Motor neuron (in vitro differentiated cells): ENCODE data around the gene PRKCH. TPM values are rescaled to one million over a fixed set of nuclear protein-coding genes. Genes with fewer than 3 reads are reported as not detected.

Experiments used
- ATAC-seq, 8 experiments: fragments of 200-7000 bp; cut with Tn5 transposase; replicated peaks in 6 of 8; 2 replicates each; pipeline ENCODE4 v1.8.0; 2021; ENCODE audit warnings: mild to moderate bottlenecking in 8 of 8, moderate library complexity in 8 of 8
- H3K27ac ChIP-seq, 2 donors: fragments of 250-450 bp; sonication (Bioruptor Pico); 2 replicates each; pipeline ENCODE4 v1.9.0; 2021; ENCODE audit warnings: antibody characterized with exemption in 2 of 2, mild to moderate bottlenecking in 2 of 2, moderate library complexity in 1 of 2
- H3K4me1 ChIP-seq, 2 donors: fragments of 250-450 bp; sonication (Bioruptor Pico); replicated peaks in 1 of 2; 2 replicates each; pipeline ENCODE4 v1.6.1; 2021; ENCODE audit warnings: antibody characterized with exemption in 2 of 2, mild to moderate bottlenecking in 2 of 2, moderate library complexity in 1 of 2
- H3K4me3 ChIP-seq, 5 donors: fragments of 250-450 bp; sonication (Bioruptor Pico); 2 replicates each; pipeline ENCODE4 v1.9.0; 2021; ENCODE audit warnings: antibody characterized with exemption in 5 of 5, mild to moderate bottlenecking in 5 of 5, moderate library complexity in 4 of 5
- WGBS, 10 experiments: fragments of 450-650 bp; shearing (Covaris generic); methylation state at CpG; one replicate each; pipeline ENCODE4 v1.0.0; 2022; 5-methylcytosine and 5-hydroxymethylcytosine counted together
- in situ Hi-C, 9 experiments: fragments of 400-800 bp; cut with MboI; loops; one replicate each; pipeline ENCODE4 v1.15.0; 2021; ENCODE audit warnings: low sequenced_read_pairs in 9 of 9, low pct_unique_long_range_greater_than_20kb in 2 of 9; ENCODE audit not compliant: unreplicated experiment in 9 of 9
- total RNA-seq, 8 experiments: library from RNA; unstranded; fragments of 300-600 nt; gene quantifications; 2 replicates each; pipeline versions ENCODE4 v1.2.3 to v1.2.4, GENCODE V29; 2022

The PRKCH gene
- total RNA-seq = 10 to 100 TPM in 1 of 8 experiments, 1 to 10 TPM in 4, under 1 TPM in 3; 0.33 to 12.9 (median 1.6) TPM

DNA sequence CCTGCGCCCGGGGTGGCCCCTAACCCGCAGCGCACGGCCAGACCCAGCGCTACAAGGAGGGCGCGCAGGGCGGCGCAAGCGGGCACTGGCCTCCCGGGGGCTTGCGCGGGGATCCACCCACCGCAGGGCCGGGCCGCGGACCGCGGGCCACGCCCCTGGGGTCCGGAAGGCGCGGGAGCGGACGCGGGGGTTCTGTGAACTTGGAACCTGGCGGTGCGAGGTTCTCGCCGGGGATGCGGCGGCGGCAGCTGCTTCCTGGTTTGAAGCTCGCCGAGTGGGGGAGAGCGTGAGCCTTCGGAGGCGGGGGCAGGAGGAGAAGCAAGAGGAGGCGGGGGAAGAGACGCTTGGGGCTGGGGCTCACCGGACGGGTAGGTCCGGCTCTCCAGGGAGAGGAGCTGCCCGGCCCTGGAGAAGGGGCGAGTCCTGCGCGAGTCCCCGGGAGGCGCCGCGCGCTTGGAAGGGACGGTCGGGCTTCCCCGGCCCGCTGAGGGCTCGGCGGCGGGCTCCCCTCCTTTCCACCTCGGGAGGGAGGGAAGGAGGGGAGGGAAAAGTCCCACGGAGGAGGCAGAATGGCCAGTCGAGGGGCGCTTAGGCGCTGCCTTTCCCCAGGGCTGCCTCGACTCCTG lies at the start of gene PRKCH:
Gene PRKCH (plus strand): TSS at position 195 of the 626 bp plus-strand sequence. CDS start 523 bp downstream, outside the sequence.
- H3K27ac ChIP-seq = no peak within 1 kb of the TSS
- no peaks in the 10 kb centered on the region for H3K4me1 ChIP-seq
- 30% methylated on average over 4 of the region's 66 CpGs; no CpG with 5 or more reads in 9 of the 10 experiments for WGBS, 10 experiments
- ATAC-seq = peak; percentile 47 to 92 (median 72)
- H3K4me3 ChIP-seq = peak within 1 kb of the TSS; percentile 20 to 38 (median 29)
- in situ Hi-C loops = loop anchor here in 2 of 9 experiments (25.0 kb wide), 2 partner anchors 116 to 541 kb away; no protein-coding TSS in a partner anchor

GRCh38 chr14:61277232-61277631 lies 44.1 kb upstream of the PRKCH start:
- Histone ChIP-seq H3K27ac (no peak overlapping the region), H3K4me1 (no peaks in the 10 kb centered on the region), H3K4me3 (no peak overlapping the region)
- ATAC-seq = no peak
- 0 to 75% (median 0%) methylated on average over 1 of the region's 1 CpG; no CpG with 5 or more reads in 4 of the 10 experiments for WGBS, 10 experiments
- in situ Hi-C loops = loop anchor here in 2 of 9 experiments (25.0 kb wide), 1 partner anchor 560 kb away; no protein-coding TSS in a partner anchor

DNA sequence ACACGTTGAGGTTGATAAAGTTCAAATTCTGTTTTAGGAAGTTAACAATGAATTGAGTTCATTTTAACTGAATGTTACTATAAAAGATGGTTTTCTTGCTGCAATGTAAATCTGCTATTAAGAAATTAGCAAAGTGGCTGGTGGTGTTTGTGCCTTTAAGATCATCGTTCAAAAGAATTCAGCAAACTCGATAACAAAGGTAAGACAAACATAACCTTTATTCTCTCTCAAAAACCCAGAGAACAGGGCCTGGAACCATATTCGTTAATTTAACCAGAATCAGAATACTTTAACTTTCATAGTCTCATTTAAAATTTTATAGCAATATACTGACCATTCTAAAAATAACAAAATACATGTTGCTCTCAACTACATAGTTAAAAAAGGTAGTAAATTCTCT lies 43.6 kb upstream of the PRKCH start:
- 14 to 100% (median 72%) methylated on average over 1 to 4 of the region's 4 CpGs for WGBS, 10 experiments
- no peak for ATAC-seq
- in situ Hi-C loops = loop anchor here in 2 of 9 experiments (25.0 kb wide), 1 partner anchor 560 kb away; no protein-coding TSS in a partner anchor
- H3K4me3 ChIP-seq = no peak overlapping the region
- no peaks in the 10 kb centered on the region for H3K4me1 ChIP-seq
- H3K27ac ChIP-seq = no peak overlapping the region

DNA sequence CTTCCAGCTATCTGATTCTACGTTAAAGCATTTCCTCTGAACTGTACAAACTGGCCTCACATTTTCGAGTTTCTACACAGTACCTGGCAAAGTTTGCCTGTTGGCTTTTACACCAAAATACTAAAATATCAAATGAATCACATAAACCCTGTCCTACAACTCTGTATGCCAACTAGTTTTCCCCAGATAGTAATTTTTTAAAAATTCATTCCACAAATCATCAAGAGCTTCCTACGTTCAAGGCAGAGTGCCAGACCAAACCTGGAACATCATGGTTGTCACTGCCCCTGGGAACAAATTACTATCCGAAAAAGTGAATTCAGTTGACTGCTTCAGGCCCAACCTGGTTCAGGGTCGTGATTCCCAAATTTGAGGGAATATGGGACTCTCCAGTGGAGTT lies 42.3 kb upstream of the PRKCH start:
- H3K4me3 ChIP-seq = no peak overlapping the region
- no peak for ATAC-seq
- no peaks in the 10 kb centered on the region for H3K4me1 ChIP-seq
- 0 to 90% (median 74%) methylated on average over 2 to 5 of the region's 5 CpGs; no CpG with 5 or more reads in 2 of the 10 experiments for WGBS, 10 experiments
- in situ Hi-C loops = loop anchor here in 2 of 9 experiments (25.0 kb wide), 1 partner anchor 558 kb away; no protein-coding TSS in a partner anchor
- H3K27ac ChIP-seq = no peak overlapping the region

GRCh38 chr14:61280092-61280525 lies 41.3 kb upstream of the PRKCH start:
- 12 to 84% (median 52%) methylated on average over 5 to 22 of the region's 47 CpGs; no CpG with 5 or more reads in 5 of the 10 experiments for WGBS, 10 experiments
- in situ Hi-C loops = loop anchor here in 2 of 9 experiments (25.0 kb wide), 1 partner anchor 557 kb away; no protein-coding TSS in a partner anchor
- H3K4me1 ChIP-seq = no peaks in the 10 kb centered on the region
- H3K27ac ChIP-seq = no peak overlapping the region
- H3K4me3 ChIP-seq = peak overlapping the region in 4 of 5 donors; percentile 10 to 27 (median 24)
- no peak for ATAC-seq

GRCh38 chr14:61280526-61281185 lies 40.7 kb upstream of the PRKCH start:
- Histone ChIP-seq H3K4me1 (no peaks in the 10 kb centered on the region), H3K4me3 (peak overlapping the region; percentile 10 to 27 (median 24)), H3K27ac (no peak overlapping the region)
- in situ Hi-C loops = loop anchor here in 2 of 9 experiments (25.0 kb wide), 1 partner anchor 557 kb away; no protein-coding TSS in a partner anchor
- peak; percentile 46 to 88 (median 72) for ATAC-seq
- 0 to 30% (median 14%) methylated on average over 4 to 37 of the region's 81 CpGs; no CpG with 5 or more reads in 4 of the 10 experiments for WGBS, 10 experiments

- no peak for ATAC-seq
- H3K4me1 ChIP-seq = no peaks in the 10 kb centered on the region
- in situ Hi-C loops = loop anchor here in 2 of 9 experiments (25.0 kb wide), 1 partner anchor 556 kb away; no protein-coding TSS in a partner anchor
- H3K27ac ChIP-seq = no peak within 1 kb of the TSS
- H3K4me3 ChIP-seq = peak within 1 kb of the TSS; percentile 10 to 27 (median 24)
- 12 to 82% (median 53%) methylated on average over 5 to 13 of the region's 43 CpGs for WGBS, 10 experiments
These were observed 40.0 kb upstream of the PRKCH start, which contains the start of gene TMEM30B for GRCh38 chr14:61281186-61281947. TSS of gene TMEM30B (minus strand) at chr14:61281338. CDS start at chr14:61281147, 191 bp downstream.

GRCh38 chr14:61281948-61282275 lies 39.5 kb upstream of the PRKCH start:
- H3K4me3 ChIP-seq = no peak overlapping the region

DNA sequence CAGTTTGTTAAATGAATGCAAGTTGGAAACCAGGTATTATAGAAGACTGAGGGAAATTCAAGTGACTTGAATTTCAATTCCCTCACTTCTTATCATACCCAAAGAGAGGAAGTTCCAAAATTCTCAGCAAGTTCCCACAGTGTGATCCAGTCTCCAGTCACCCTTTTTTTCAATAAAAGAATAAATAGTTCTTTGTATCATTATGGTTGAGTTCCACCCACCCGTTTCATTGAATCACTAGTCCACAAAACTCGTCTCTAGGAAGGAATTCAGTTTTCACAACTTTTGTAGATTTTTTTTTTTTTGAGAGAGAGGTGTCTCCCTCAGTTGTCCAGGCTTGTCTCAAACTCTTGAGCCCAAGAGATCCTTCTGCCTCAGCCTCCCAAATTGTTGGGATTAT lies 38.6 kb upstream of the PRKCH start:
- Histone ChIP-seq H3K4me1 (no peaks in the 10 kb centered on the region), H3K4me3 (no peak overlapping the region), H3K27ac (no peak overlapping the region)
- no peak for ATAC-seq
- in situ Hi-C loops = loop anchor here in 2 of 9 experiments (25.0 kb wide), 1 partner anchor 555 kb away; no protein-coding TSS in a partner anchor
- 0 to 100% (median 76%) methylated on average over 1 to 2 of the region's 2 CpGs; no CpG with 5 or more reads in 3 of the 10 experiments for WGBS, 10 experiments

More at GRCh38 chr14:61281948-61282275, 39.5 kb upstream of the PRKCH start:
- no peak for ATAC-seq
- Histone ChIP-seq H3K4me1 (no peaks in the 10 kb centered on the region), H3K27ac (no peak overlapping the region)
- in situ Hi-C loops = loop anchor here in 2 of 9 experiments (25.0 kb wide), 1 partner anchor 555 kb away; no protein-coding TSS in a partner anchor
- 14 to 86% (median 72%) methylated on average over 1 of the region's 1 CpG; no CpG with 5 or more reads in 2 of the 10 experiments for WGBS, 10 experiments

GRCh38 chr14:61284001-61284400 lies 37.4 kb upstream of the PRKCH start:
- WGBS, 10 experiments = 35 to 89% (median 77%) methylated on average over 1 to 3 of the region's 3 CpGs; no CpG with 5 or more reads in 1 of the 10 experiments
- in situ Hi-C loops = loop anchor here in 2 of 9 experiments (25.0 kb wide), 1 partner anchor 553 kb away; no protein-coding TSS in a partner anchor

DNA sequence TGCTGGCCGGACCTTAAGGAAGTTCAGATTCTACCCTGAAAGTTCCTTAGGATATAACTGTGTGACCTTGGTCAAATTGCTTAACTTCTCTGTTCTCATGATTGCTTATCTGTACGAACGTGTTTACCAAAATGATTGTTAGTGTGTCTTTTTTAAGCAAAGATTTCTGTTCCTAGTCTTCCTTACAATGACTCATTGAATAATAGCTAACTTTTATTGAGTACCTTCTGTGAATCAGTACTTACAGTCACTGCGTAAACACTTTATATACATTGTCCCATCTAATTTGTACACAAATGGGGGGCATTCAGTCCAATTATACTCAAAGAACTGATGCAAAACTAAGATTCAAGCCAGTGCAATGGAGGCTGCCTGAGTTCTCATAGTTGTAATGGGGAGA lies 36.0 kb upstream of the PRKCH start:
- no peak for ATAC-seq
- no peak overlapping the region for H3K4me3 ChIP-seq
- 51 to 87% (median 77%) methylated on average over 1 to 4 of the region's 4 CpGs for WGBS, 10 experiments
- H3K4me1 ChIP-seq = no peaks in the 10 kb centered on the region
- in situ Hi-C loops = loop anchor here in 2 of 9 experiments (25.0 kb wide), 1 partner anchor 552 kb away; no protein-coding TSS in a partner anchor
- H3K27ac ChIP-seq = no peak overlapping the region

More at GRCh38 chr14:61284001-61284400, 37.4 kb upstream of the PRKCH start:
- Histone ChIP-seq H3K4me3 (no peak overlapping the region), H3K27ac (no peak overlapping the region), H3K4me1 (no peaks in the 10 kb centered on the region)
- ATAC-seq = no peak

DNA sequence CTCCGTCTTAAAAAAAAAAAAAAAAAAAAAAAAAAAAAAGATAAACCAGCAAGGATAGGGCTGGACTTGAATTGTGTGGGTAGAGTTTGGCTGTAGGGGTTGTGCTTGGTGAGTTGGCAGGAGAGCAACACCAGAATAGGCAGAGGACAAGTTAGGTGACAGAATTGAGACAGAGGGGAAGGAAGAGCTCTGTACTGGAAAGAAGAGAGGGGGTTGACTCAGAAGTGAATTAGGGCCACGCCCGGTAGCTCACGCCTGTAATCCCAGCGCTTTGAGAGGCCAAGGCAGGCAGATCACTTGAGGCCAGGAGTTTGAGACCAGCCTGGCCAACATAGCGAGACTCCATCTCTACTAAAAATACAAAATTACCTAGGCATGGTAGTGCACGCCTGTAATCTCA lies 34.2 kb upstream of the PRKCH start:
- ATAC-seq = peak in 2 of 8 experiments; percentile 71 to 73
- H3K27ac ChIP-seq = no peak overlapping the region
- H3K4me1 ChIP-seq = no peaks in the 10 kb centered on the region
- in situ Hi-C loops = loop anchor here in 2 of 9 experiments (25.0 kb wide), 1 partner anchor 550 kb away; no protein-coding TSS in a partner anchor
- WGBS, 10 experiments = 33 to 96% (median 87%) methylated on average over 1 to 7 of the region's 7 CpGs
- no peak overlapping the region for H3K4me3 ChIP-seq
